SW480 (cell line): ENCODE measurements around the gene NFIC.
"Not testable (repeated sequence)": the region's sequence is repeated elsewhere in the genome, so short reads cannot be mapped to it uniquely, and the experiment has no call there.

ENCODE experiments used
- DNase-seq: peaks from one replicate; pipeline ENCODE4 v3.0.0-alpha.2; 2016; ENCODE audit warnings: low spot score

The NFIC gene

GRCh38 chr19:3421656-3422055 is 55.3 kb downstream of the NFIC start:
- not testable (repeated sequence) for DNase-seq

DNA sequence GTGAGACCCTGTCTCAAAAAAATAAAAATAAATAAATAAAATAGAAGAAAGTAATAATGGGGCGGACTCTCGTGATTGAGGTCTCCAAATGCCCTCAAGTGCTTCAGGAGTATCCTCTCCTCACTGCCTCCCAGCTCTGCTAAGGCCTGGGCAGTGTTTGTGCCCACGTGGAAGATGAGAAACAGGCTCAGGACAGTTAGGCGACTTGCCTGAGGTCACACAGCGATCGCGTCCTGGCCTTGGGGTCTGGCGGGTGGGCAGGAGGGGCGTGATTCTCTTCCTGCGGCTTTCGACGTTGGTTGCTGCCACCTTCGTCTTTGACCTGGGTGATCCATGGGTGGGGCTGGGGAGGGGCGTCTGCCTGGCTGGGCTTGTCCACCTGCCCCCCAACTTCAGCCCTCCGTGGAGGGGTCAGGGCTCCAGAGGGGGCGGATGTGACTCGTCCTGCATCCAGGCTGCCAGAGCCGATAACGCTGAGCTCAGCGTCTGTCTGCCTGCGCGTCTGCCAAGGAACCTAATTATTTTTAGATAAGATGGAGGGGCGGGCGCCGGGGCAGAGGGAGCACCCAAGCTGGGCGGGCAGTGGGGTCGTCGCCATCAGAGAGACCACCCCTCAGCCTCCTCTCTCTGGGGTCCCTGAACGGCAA is 56.9 kb downstream of the NFIC start:
- DNase-seq, result no peak

- no peak for DNase-seq
These were observed 60.0 kb downstream of the NFIC start for GRCh38 chr19:3426433-3426832.

DNA sequence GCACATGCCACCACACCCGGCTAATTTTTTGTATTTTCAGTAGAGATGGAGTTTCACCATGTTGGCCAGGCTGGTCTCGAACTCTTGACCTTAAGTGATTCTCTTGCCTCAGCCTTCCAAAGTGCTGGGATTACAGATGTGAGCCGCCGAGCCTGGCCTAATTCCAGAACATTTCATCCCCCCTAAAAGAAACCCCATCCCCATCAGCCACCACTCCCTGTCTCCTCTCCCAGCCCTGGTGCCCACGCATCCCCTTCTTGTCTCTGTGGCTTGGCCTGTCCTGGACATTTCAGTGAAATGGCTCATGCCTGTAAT is 63.9 kb downstream of the NFIC start:
- not testable (repeated sequence) for DNase-seq

- no peak for DNase-seq
These were observed 65.5 kb downstream of the NFIC start for GRCh38 chr19:3431760-3432397.

DNA sequence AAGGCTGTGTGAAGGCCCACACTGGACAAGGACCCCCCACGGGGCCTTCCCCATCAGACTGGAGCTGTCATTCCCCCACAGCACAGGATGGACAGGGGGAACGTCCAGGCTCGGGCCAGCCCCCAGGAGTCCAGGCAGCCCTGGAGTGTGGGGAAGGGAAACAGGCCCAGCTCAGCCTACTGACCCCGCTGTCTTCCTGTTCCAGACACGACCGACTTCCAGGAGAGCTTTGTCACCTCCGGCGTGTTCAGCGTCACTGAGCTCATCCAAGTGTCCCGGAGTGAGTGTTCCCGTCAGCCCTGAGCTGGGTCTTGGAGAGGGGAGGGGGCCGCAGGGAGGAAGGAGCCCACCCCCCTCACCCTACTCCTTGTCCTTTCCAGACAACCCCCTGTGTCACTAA is 66.9 kb downstream of the NFIC start:
- DNase-seq, result no peak

- DNase-seq, result no peak
These were observed 67.6 kb downstream of the NFIC start for GRCh38 chr19:3433805-3434540.

- DNase-seq, result peak; percentile 85
These were observed 68.5 kb downstream of the NFIC start for GRCh38 chr19:3434630-3435553.

- DNase-seq, result no peak
These were observed 73.7 kb downstream of the NFIC start for GRCh38 chr19:3440082-3440481.

DNA sequence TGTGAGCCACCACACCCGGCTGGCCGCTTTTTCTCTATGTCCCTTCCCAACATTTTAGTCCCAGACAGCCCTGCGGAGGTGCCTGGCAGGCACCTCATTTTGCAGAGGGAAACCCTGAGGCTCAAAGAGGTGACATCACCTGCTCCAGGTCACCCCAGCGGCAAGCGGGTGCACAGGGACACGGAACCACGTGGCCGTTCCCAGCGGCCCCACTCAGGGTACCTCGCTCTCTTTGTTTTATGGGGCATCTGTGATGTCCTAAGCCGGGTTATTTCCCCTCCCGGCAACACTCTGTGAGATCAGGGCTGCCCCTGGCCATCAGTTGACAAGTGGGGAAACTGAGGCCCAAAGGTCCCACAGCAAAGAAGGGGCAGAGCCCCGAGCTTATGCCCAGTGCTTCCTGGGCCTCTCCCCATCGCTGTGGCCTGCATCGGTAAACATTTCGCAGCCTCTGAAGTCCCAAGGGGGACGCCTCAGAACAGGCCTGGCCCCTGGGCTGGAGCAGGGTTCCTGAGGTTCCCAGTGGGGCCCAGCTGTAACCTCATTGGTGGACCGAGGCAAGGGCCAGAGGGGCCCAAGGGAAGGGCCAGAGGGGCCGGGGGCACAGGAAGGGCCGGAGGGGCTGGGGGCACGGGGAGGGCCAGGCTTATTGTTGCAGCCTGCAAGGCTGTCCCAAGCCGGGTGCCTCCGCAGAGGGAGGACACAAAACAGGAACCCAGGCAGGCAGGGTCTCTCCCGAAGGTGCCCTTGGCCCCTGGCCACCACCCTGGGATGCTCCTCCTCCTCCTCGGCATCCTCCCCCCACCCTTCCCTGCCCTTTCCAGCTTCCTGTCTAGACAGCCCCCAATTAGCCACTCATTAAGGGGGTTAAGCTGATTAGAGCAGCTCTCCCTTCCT is 75.0 kb downstream of the NFIC start:
- no peak for DNase-seq

DNA sequence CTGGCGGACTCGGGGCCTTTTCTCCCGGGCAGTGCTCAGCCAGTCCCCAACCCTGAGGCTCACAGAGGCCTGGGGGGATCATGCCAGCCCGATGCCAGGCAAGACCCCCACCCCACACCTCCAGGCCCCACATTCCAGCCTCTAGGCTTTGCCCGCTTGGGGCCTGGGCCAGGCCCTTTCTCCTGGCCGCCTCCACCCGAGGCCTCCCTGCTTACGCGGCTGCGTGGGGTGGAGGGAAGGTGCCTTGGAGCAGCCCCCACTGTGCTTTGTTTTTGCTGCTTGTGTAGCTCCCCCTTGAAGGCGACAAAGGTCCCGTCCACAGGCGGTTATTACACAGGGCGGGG is 75.6 kb downstream of the NFIC start:
- no peak for DNase-seq

DNA sequence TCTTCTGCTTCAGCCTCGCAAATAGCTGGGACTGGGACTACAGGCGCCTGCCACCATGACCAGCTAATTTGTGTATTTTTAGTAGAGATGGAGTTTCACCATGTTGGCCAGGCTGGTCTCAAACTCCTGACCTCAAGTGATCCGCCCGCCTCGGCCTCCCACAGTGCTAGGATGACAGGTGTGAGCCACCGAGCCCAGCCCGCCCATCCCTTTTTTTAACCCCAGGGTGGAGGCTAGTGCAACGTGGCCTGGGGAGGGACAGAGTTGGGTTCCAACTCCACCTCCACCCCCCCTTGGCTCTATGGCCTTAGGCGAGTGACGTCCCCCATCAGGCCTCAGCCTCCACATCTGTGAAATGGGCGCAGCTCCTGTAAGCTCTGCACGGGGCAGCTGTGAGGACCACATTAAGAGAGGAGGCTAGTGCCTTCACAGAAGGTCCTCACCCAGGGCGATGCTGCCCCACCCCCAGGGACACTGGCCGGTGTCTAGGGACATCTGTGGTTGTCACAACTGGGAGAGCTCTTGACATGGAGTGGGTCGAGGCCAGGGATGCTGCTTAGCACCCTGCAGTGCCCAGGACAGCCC is 76.2 kb downstream of the NFIC start:
- no peak for DNase-seq

GRCh38 chr19:3443840-3444694 is 77.7 kb downstream of the NFIC start:
- no peak for DNase-seq

DNA sequence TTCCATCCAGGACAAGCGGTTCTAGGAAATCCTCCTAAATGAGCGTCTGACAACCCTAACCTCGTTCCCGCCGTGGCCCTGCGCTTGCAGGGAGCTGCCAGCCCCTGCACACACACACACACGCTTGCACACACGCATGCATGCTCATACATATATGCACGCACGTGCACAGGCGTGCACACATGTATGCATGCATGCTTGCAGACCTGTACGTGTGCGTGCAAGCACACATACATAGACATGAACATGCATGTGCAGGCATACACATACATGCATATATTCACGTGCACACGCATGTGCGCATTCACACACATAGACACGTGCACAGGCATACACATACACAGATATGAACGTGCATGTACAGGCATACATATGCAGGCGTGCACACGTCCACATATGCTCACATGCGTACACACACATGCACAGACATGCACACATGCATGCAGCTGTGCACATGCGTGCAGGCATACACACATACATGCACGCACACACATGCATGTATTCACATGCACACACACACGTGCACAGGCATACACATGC is 78.4 kb downstream of the NFIC start:
- DNase-seq, result no peak

GRCh38 chr19:3446657-3447056 is 80.3 kb downstream of the NFIC start:
- not testable (repeated sequence) for DNase-seq

- no peak for DNase-seq
These were observed 82.4 kb downstream of the NFIC start for GRCh38 chr19:3448616-3449334.

DNA sequence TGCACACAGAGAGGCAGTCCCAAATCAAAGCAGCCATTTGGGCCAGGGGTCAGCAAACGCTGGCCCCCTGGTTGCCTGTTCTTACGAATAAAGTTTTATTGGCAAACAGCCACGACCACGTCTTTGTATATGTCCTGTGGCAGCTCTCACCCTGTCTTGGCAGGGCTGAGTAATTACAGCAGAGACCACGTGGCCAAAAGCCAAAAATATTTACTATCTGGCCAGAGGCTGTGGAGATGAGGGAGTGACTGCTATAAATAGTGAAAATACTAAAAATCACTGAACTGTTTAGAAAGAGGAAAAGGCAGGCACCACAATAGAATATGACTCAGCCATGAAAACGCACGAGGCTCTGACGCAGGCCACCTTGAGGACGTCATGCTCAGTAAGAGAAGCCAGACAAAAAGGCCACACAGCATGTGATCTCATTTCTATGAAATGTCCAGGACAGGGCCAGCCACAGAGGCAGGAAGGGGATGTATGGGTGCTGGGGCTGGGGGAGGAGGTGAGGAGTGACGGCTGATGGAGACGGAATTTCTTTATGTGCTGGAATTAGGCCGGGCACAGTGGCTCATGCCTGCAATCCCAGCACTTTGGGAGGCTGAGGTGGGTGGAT is 84.5 kb downstream of the NFIC start:
- DNase-seq, result peak; percentile 14

DNA sequence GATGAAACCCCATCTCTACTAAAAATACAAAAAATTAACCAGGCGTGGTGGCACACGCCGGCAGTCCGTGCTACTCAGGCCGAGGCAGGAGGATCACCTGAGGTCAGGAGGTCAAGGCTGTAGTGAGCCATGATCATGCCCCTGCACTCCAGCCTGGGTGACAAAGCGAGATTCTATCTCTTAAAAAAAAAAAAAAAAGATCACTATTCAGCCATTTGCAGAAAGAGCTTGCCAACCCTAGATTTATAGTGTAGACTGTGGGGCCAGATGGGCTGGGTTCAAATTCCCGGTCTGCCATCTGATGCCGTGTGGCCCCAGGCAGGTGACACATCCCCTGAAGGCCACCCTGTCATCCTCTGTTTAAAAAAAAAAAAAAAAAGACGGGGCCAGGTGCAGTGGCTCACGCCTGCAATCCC is 85.1 kb downstream of the NFIC start:
- no peak for DNase-seq
